GM21360 (cell line): ENCODE measurements around the gene PTPRM.

Source experiments
- ATAC-seq: cut with Tn5 transposase; IDR thresholded peaks from one replicate; pipeline ENCODE4 v1.9.1; 2021; ENCODE audit warnings: mild to moderate bottlenecking, moderate library complexity; ENCODE audit not compliant: unreplicated experiment

Gene PTPRM

DNA sequence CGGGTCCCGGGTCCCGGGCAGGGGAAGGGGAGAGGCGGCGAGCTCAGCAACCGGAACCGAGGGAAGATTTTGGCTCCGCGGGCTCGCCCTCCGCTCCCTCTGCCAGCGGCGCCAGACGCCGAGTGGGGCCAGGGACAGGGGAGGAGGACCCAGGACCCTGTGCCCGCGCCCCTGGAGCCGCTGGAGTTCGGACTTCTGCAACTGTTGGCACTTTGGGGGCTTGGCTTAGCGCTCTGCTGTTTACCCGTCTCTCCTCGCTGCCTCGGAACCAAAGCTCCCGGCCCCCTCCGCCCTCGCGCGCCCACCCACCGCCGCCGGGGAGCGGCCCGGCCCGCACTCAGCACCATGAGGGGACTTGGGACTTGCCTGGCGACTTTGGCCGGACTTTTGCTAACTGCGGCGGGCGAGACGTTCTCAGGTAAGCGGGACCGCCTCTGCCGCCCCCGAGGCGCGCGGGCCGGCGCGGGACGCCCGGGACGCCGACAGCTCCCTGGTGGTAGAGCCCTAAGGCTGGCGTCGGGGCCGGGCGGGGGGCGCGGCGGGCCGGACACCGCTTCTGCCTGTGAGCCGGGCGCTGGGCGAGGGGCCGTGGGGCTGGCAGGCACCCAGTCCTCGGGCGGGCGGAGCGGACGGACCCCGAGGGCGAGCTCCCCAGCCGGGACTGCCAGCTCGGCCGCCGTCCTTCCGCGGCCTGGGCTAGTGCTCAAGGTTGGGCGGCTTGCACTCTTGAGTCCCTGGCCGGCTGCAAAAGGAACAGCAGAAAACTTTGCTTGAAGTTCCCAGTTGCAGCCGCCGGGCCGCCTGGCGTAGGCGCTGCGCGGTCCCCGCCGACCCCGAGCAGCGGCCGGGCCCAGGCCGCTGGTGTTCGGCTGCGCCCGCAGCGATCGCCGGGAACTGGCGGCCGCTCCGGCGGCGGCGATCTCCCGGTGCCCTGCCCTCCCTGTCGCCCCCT is 634 bp downstream of the PTPRM start:
- no peak for ATAC-seq

DNA sequence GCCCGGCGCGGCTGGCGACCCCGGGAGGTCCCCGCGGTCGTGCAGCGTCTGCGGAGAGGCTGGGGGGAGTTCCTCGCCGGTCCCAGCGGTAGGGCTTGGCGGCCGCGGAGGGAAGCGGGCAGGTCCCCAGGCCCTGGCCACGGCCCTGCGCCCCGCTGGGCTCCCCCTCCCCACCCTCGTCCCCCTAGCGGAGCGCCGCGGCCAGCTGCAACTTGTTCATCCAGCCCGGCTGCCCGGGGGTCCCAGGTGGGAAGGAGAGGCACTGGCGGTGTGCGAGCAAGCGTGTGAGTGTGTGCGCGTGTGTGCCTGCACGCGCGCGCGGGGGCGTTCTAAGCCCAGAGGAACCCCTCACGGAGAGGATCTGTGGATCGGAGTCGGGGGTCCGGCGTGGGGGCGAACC is 1.3 kb downstream of the PTPRM start:
- ATAC-seq: no peak

DNA sequence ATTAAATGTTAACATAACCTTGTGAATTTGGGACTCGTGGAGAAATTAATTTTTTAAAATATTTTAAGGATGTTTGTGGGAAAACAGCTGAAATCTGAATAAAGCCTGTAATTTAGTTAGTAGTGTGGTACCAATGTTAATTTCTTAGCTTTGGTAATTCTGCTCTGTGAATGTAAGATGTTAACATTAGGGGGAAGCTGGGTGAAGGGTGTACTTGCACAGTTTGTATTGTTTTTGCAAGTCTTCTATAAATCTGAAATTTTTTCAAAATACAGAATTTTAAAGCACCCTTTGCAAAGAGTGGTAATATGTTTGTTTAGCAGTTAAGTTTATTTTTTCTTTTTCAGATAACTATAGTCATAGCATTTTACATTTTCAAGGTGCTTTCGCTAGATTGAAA is 4.5 kb downstream of the PTPRM start:
- no peak for ATAC-seq

DNA sequence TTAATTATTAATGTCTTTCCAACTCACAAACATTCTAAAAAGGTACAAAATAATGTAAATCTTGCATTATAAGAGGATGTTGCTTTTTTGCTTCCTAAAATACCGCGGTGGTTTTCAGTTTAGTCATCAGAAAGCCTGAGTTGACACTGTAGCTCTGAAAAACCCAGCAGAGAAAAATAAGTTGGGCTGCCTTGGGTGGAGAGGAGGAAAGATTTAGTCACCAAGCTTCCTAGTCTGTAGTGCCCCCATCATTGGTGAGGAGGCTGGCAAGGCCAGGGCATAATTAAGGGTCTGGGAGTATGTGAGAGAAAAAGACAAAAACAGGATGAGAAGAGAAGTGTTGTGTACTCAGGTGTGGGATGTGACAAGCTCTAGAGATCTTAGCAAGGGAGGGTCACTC is 5.7 kb downstream of the PTPRM start:
- no peak for ATAC-seq

DNA sequence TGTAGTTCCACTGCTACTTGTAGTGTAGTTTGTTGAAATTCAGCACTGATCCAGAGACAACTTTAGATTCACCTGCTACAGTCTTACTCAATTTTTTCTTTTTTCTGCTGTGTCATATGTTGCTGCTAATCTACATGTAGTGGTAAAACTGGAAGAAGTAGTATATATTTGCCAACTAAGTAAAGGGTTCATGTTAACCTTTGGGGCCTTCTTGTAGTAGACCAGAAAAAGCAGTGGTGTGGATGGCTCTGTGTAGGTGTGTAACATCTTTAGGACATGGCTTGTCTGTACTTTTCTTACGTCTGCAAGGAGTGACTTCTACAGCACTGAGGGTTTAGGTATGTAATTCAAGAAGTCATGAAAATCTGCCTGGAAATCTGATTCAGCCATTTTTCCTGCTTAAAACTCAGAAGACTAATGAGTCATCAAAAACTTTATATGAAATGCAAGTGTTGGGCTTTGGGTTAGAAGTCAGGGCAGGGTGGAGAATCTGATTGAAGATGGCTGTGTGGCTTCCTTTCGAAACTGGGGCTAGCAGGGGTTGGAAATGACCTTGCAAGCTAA is 8.4 kb downstream of the PTPRM start:
- no peak for ATAC-seq

DNA sequence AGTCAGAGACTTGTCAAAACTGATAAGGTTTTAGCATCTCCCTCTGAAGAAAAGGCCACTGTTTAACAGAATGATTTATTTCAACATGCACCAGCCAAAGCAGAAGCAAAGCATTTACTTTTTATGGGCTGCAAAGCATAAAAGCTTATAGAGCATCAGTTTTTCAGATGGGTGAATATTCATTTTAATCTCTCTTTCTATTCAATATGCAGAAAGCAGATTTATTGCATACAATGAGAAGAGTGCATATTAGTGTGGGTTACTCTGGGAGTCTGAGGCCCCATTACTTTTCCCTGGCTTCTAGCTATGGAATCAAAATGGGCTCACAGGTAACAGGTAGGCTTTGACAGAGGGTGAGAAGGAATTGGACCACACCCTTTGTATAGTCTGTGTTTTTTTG is 9.0 kb downstream of the PTPRM start:
- no peak for ATAC-seq

DNA sequence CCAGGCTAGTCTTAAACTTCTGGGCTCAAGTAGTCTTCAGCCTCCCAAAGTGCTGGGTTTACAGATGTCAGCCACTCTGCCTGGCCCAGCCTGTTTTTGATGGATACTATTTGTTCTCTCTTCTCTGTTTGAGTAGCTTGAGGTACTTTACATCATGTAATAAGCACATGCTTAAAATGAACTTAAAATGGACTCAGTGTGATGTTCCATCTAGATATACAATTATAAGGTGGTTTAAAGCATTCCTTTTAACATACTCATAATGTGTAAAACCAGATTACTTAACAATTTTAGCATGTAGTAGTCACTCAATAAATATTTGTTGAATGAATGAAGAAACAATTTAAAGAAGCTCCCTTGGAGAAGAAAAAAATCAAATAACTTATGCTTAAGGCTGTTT is 9.6 kb downstream of the PTPRM start:
- ATAC-seq: no peak

DNA sequence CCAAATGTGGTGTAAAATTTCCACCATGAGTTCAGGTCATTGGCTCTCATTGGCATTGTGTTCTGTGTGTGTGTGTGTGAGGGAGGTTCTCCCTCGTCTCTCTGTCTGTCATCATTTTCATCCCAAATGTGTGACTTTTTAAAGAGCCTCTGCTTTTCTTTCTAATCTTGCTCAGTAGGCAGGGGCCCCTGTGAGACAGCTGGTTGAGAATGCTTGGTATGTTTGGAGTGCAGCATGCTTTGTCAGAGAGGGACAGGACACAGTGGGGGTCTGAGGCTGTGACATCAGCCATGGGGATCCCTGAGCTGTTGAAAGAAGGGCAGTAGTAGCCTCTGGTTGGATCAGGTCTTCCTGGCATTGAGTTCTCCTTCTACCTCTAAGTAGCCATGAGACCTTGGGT is 10.6 kb downstream of the PTPRM start:
- ATAC-seq: no peak

DNA sequence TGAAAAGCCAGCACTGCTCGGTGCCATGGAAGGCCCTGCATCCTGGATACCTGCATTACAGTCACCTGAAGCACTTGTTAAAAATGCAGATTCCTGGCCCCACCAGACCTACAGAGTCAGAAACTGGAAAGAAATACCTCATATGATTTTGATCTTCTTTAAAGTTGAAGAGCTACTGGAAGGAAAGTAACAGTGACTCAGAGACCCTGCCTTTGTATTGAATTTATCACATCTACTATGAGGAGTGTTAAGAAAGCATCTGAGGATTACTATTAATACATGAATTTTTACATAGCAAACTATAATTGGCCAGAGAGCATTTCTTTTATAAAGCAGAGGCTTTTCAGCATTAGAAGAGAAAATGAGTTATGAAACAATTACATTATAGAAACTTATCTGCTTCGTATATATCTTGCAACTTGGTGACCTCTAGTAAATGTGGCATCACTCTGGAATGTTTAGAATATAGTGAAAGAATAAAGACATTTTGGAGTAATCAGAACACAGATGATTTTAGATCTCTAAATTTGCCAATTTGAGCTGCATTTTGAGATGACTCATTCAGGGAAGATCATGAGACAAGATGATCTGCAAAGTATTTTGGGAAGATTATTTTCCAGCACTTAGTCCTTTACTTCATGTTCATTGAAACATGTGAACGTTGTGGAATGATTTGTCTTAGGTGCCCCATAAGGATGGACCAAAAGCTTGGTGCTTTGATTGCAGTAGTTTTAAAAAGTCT is 12.2 kb downstream of the PTPRM start:
- ATAC-seq: no peak

DNA sequence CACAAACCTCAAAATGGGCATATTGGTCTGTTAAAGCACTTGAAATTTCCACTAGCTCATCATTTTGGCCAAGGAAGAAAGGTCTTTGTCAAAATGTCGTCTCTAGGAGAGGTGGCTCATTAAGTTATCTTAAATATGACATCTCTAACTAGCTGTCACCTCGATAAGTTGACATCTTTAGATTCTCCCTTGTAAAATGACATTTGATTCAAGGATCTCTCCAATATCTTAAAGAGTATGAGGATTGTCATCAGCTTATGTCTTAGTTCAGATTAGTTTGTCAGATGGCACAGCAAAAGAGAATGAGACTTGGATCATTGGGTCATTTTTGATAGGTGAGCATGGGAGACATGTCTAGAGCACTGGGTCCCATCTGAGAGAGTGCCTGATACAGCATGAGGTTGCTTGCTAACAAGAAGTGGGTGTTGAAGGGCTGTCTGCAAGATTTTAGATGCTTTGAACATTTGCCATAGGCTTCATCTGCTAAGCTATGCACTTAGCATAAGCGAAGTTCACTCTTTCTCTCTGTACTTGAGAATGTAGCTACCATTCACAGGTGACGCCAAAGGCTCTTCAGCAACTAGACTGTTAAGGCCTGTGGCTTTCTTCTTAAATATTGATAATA is 12.9 kb downstream of the PTPRM start:
- no peak for ATAC-seq

DNA sequence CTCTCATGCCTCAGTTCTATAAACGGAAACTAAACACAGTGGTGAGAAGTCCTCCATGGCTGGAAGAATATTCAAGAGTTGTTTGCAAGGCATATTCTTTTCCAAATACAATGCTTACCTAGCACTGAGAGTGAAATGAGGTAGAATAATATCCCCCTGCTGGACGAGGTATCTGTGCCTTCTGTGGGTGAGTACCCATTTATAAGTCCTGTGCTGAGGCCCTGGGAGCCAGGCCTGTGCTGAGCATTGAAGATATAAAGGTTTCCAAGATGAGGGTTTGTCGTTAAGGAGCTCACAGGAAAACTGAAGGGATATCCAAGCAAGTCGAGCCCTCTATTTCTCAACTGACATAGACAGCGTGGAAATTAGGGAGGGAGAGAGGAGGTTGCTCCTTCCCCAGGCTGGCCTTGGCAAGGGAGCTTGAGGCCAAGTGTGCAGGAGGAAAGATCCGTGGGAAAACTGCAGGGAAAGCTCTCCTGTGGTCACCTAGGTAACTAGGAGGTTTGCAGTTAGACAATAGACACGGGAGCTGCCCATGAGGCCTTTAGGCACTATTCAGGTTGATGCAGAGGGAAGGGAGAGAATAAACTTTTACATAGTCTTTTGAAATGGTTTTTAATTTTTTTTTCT is 17.6 kb downstream of the PTPRM start:
- ATAC-seq: no peak

DNA sequence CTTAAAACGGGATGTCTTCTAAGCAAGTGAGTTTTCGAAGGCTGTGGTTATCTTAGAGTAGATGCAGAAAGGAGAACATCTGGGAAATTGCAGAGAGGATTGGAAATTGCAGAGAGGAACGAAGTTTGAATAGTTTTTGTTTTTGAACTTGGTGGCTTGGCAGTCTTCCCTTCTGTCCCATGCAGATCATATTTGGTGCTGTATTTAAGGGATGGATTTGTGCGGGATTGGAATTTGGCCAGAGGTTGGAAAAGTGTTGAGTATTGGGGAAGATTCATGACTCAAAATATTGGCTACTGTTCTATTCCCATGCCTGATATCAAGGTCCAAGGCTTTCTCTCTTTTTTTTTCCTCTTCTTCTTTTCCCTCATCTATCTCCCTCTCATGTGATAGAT is 18.2 kb downstream of the PTPRM start:
- ATAC-seq: no peak

DNA sequence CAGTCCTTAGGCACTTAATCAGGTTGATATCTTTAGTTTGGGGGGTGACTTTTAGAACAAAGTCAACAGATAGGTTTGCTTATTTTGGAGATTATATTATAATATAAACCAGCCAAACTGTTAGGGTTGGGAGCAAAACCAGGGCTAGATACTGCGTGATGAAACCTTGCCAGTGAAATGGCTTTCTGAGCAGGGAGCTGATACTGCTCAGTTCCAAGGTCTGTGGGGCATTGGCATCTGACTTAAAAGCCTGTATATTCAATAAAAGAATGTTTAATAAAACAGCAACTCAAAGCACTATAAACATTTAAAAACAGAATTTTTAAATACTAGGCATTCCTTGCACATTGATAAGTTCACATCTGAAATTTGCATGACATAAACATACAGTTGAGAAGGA is 19.3 kb downstream of the PTPRM start:
- no peak for ATAC-seq

DNA sequence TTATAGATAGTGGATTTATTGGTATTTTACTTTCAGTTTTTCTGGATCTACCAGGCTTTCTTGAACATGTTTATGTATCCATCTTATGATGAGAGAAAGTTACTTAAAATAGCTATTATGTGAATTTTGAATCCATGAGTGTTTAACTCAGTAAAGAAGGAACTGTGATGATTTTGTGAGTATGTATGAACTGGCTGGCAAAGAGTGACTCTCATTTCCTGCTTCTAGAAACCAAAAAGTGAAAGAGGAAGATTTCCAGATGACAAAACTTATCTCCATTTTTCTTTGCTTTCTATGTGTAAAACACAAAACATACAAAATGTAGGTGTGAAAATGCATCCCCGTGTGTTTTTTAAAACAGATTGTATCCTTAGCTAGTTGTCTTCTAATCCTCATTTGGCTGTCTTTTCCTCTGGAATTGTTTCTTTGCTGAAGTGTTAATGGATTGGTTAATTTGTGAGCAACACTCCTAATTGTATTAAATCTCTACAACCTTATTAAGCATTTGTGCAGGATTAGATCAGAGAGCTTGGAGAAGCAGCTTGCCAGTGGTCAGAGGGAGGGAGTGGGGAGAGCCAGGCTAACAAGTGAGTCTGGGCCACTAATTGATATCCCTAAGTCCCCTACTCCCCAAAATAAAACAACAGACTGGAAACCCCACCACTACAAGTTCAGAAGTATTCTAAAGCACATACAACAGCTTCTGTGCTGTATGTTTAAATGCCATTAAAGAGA is 23.9 kb downstream of the PTPRM start:
- ATAC-seq: no peak

DNA sequence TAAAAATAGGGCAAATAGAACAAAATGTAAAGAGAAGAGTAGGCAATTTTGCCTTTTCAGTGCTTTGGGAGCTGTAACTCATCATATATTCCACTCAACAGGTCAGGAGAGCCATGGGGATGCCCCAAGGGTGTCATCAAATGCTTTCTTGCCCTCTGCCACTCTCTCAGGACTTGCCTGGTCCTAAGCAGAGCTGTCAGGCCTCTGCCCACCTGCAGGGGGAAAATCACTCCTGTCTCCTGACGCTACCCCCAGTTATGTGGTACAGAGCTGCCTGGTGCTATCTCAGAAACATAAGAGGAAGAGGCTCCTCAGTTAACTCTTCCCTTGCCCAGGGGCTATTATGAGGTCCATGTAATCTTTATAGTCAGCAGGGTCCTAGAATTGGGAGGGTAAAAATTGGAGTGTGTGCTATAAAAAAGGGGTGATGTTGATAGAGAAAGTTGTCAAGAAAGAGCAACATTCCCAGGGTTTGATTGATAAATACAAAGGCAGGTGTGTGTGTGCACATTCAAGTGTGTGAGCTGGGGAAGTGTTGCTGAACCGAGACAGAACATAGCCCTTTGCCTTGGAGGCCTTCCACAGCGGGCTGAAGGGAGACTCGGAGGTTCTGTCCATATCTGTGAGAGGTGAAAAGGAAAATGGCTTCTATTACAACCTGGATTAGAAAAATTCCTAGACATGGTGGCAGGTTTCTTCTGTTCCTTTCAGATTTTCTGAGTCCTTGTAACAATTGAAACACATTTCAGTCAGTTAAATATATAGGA is 25.4 kb downstream of the PTPRM start:
- ATAC-seq: no peak

DNA sequence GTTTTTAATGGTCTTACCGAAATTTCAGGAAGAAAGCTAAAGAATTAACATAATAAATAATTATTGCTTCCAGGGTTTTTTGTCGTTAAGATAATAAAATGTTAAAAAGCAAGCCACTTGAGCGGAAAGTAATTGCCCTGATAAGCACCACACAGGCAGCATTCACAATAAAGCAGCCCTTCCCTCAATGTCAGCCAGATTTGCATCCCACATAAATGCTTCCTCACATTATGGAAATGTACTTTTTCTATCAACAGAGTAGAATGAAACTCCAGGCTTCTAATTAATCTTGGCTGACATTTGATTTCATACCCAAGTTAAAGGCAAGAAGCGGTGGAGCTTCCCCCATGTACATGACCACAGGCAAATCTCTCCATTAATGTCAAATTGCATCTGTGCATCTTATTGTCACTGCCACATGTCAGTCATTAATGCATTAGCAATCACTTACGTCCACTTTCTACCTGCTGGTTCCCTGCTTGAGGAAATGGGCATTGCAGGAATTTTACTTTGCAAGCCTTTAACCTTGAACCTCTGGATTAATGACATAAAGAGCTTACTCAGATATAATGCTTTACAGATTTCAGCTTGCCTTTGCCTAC is 26.2 kb downstream of the PTPRM start:
- no peak for ATAC-seq

DNA sequence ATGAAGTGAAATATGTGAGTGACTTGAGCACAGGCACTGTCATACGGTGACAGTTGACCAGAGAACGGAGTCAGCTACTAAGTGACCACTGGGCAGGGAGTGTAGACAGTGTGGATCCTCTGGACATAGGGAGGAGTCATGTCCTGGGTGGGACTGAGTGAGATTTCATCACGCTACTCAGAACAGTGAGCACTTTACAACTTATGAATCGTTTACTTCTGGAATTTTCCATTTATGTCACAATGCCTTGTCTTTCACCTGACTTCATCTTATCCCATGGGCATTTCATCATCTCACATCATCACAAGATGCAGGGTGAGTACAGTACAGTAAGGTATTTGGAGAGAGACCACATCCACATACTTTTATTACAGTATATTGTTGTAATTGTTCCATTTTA is 29.0 kb downstream of the PTPRM start:
- no peak for ATAC-seq

DNA sequence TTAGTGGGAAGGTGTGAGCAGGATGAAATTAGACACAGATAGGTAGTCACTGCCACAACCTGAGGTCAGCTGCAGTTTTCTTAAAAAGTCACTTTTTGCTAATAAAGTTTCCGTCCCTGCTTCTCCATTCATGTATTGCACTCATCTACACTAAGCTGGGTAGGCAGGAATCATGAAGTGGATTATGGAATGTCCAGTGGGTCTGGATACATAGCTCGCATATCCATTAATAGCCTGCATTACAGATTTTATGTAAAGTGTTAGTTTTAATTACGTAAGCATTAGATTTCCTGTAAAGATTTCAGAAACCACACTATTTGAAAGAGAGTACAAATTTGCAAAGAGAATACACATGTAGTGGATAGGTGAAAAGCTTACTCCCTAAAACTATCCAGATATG is 30.4 kb downstream of the PTPRM start:
- ATAC-seq: no peak
